ENCODE results near the gene UNC13D. TPM values are rescaled to one million over a fixed set of nuclear protein-coding genes. Genes with fewer than 3 reads are reported as not detected.

UNC13D gene
- total and polyA plus RNA-seq, 9 of the 15 experiments (the other 6 are each of a cell fraction or from before 2014, with no cell fraction given): 0.86 to 244 (median 69.2) TPM

DNA sequence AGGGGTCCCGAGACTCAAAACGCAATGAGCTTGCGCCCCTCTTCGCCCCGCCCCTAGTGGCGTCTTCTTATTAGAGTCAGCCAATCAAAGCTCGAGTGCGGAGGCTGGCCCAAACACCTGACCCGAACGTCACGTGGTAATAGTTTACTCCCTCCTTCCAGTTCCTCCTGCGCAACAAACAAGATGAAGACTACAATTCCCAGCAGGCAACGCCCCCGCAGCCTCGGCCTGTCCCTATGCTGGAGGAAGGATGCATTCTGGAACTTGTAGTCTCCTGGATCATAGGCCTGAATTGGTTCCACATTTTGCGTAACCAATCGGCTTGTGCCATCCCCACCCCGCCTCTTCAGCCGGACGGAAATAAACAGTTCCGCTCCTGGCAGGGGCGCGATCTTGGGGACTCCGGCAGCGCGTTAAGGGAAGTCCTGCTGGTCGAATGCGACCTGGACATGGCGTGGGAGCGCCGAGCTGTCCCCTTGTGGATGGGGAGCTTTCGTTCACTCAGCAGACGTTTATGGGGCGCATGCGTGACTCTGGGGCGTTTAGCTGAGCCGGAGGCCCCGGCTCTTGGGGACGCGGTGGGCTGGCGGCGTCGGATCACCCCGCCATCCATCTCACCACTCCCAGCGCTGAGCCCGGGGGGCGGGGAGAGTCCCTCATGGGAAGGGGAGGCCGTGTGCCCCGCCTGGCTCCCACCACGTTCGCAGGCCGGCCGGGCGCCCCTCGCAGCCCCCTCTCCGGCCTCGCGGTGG lies 11.3 kb upstream of the UNC13D start, which contains the start of gene WBP2 (continued):
- TF ChIP-seq, protein P1, sequence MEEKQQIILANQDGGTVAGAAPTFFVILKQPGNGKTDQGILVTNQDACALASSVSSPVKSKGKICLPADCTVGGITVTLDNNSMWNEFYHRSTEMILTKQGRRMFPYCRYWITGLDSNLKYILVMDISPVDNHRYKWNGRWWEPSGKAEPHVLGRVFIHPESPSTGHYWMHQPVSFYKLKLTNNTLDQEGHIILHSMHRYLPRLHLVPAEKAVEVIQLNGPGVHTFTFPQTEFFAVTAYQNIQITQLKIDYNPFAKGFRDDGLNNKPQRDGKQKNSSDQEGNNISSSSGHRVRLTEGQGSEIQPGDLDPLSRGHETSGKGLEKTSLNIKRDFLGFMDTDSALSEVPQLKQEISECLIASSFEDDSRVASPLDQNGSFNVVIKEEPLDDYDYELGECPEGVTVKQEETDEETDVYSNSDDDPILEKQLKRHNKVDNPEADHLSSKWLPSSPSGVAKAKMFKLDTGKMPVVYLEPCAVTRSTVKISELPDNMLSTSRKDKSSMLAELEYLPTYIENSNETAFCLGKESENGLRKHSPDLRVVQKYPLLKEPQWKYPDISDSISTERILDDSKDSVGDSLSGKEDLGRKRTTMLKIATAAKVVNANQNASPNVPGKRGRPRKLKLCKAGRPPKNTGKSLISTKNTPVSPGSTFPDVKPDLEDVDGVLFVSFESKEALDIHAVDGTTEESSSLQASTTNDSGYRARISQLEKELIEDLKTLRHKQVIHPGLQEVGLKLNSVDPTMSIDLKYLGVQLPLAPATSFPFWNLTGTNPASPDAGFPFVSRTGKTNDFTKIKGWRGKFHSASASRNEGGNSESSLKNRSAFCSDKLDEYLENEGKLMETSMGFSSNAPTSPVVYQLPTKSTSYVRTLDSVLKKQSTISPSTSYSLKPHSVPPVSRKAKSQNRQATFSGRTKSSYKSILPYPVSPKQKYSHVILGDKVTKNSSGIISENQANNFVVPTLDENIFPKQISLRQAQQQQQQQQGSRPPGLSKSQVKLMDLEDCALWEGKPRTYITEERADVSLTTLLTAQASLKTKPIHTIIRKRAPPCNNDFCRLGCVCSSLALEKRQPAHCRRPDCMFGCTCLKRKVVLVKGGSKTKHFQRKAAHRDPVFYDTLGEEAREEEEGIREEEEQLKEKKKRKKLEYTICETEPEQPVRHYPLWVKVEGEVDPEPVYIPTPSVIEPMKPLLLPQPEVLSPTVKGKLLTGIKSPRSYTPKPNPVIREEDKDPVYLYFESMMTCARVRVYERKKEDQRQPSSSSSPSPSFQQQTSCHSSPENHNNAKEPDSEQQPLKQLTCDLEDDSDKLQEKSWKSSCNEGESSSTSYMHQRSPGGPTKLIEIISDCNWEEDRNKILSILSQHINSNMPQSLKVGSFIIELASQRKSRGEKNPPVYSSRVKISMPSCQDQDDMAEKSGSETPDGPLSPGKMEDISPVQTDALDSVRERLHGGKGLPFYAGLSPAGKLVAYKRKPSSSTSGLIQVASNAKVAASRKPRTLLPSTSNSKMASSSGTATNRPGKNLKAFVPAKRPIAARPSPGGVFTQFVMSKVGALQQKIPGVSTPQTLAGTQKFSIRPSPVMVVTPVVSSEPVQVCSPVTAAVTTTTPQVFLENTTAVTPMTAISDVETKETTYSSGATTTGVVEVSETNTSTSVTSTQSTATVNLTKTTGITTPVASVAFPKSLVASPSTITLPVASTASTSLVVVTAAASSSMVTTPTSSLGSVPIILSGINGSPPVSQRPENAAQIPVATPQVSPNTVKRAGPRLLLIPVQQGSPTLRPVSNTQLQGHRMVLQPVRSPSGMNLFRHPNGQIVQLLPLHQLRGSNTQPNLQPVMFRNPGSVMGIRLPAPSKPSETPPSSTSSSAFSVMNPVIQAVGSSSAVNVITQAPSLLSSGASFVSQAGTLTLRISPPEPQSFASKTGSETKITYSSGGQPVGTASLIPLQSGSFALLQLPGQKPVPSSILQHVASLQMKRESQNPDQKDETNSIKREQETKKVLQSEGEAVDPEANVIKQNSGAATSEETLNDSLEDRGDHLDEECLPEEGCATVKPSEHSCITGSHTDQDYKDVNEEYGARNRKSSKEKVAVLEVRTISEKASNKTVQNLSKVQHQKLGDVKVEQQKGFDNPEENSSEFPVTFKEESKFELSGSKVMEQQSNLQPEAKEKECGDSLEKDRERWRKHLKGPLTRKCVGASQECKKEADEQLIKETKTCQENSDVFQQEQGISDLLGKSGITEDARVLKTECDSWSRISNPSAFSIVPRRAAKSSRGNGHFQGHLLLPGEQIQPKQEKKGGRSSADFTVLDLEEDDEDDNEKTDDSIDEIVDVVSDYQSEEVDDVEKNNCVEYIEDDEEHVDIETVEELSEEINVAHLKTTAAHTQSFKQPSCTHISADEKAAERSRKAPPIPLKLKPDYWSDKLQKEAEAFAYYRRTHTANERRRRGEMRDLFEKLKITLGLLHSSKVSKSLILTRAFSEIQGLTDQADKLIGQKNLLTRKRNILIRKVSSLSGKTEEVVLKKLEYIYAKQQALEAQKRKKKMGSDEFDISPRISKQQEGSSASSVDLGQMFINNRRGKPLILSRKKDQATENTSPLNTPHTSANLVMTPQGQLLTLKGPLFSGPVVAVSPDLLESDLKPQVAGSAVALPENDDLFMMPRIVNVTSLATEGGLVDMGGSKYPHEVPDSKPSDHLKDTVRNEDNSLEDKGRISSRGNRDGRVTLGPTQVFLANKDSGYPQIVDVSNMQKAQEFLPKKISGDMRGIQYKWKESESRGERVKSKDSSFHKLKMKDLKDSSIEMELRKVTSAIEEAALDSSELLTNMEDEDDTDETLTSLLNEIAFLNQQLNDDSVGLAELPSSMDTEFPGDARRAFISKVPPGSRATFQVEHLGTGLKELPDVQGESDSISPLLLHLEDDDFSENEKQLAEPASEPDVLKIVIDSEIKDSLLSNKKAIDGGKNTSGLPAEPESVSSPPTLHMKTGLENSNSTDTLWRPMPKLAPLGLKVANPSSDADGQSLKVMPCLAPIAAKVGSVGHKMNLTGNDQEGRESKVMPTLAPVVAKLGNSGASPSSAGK (IDR thresholded peaks at IDR 0.05): no peak; the same call in 1 of the 2 replicates
- peak; percentile 100 for TF ChIP-seq HCFC1 (IDR thresholded peaks at IDR 0.05; ENCODE audit: low read depth, low read length)
- TF ChIP-seq MAFF (IDR thresholded peaks at IDR 0.05; ENCODE audit: low read length): no peak
- peak; percentile 100 for TF ChIP-seq EGR1 (conservative IDR thresholded peaks at IDR 0.05)
- TF ChIP-seq ZNF695 (CRISPR knock-in tag; IDR thresholded peaks at IDR 0.05): 0 out of 2 replicates have a peak, but pooled peaks have one; percentile 49
- no peak; the same call in 1 of the 2 replicates for TF ChIP-seq ZKSCAN1 (IDR thresholded peaks at IDR 0.05; ENCODE audit: low read depth, low read length)
- TF ChIP-seq, protein P2, sequence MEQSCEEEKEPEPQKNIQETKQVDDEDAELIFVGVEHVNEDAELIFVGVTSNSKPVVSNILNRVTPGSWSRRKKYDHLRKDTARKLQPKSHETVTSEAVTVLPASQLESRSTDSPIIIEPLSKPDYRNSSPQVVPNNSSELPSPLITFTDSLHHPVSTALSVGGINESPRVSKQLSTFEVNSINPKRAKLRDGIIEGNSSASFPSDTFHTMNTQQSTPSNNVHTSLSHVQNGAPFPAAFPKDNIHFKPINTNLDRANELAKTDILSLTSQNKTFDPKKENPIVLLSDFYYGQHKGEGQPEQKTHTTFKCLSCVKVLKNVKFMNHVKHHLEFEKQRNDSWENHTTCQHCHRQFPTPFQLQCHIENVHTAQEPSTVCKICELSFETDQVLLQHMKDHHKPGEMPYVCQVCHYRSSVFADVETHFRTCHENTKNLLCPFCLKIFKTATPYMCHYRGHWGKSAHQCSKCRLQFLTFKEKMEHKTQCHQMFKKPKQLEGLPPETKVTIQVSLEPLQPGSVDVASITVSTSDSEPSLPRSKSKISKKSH (CRISPR knock-in tag; IDR thresholded peaks at IDR 0.05): no peak
- TF ChIP-seq CCAR2 (IDR thresholded peaks at IDR 0.05; ENCODE audit: low read depth, low read length): no peak
- no peak for TF ChIP-seq NCOA2 (IDR thresholded peaks at IDR 0.05; ENCODE audit: partially characterized antibody in 2 of 2)
- no peak for TF ChIP-seq HEY1 (CRISPR knock-in tag; IDR thresholded peaks at IDR 0.05; ENCODE audit: borderline replicate concordance)
- no peak for TF ChIP-seq ZC3H11A (IDR thresholded peaks at IDR 0.05; ENCODE audit: low read depth, low read length)
- no peak for TF ChIP-seq DACH1 (IDR thresholded peaks at IDR 0.05; ENCODE audit: partially characterized antibody)
- no peak for TF ChIP-seq ETV6 (IDR thresholded peaks at IDR 0.05; ENCODE audit: borderline replicate concordance in 1 of 2, low read depth in 2 of 2, low read length in 1 of 2)
- no peak for TF ChIP-seq ETV6 (CRISPR knock-in tag; IDR thresholded peaks at IDR 0.05; ENCODE audit: borderline replicate concordance)
- no peak for TF ChIP-seq ZNF239 (CRISPR knock-in tag; IDR thresholded peaks at IDR 0.05)
- TF ChIP-seq HOXB6 (CRISPR knock-in tag; IDR thresholded peaks at IDR 0.05; ENCODE audit: borderline replicate concordance): no peak
